ENCODE results near the gene ZFYVE21. TPM values are rescaled to one million over a fixed set of nuclear protein-coding genes. Genes with fewer than 3 reads are reported as not detected.

ZFYVE21 gene
- total RNA-seq, 1 experiment from 2014 or later = 31.3 TPM

- TF ChIP-seq FOSL1 (IDR thresholded peaks at IDR 0.05; ENCODE audit: low read depth) = no peak
- TF ChIP-seq EGR1 (IDR thresholded peaks at IDR 0.05; ENCODE audit: low read depth) = no peak
- TF ChIP-seq ZNF274 (IDR thresholded peaks at IDR 0.05; ENCODE audit: low read depth, low read length) = no peak
- no peak for TF ChIP-seq CEBPB (IDR thresholded peaks at IDR 0.05; ENCODE audit: low read depth)
- no peak for TF ChIP-seq SIN3A (IDR thresholded peaks at IDR 0.05; ENCODE audit: low read depth)
- TF ChIP-seq CBX3 (IDR thresholded peaks at IDR 0.05; ENCODE audit: low read depth) = no peak
- TF ChIP-seq REST (IDR thresholded peaks at IDR 0.05; ENCODE audit: low read depth) = no peak
- TF ChIP-seq TCF7L2 (IDR thresholded peaks at IDR 0.05; ENCODE audit: borderline replicate concordance, extremely low read depth, insufficient read depth, insufficient read length) = no peak
- Histone ChIP-seq H3K9me3 (ENCODE audit: control insufficient read depth in 1 of 2, insufficient read depth in 1 of 2, low read depth in 1 of 2, low read length in 2 of 2) (no peaks in the 10 kb centered on the region), H3K4me3 (replicated peaks in 1 of 2; ENCODE audit: low read depth in 1 of 2, low read length in 2 of 2) (no peak overlapping the region), H3K4me1 (ENCODE audit: control insufficient read depth in 1 of 2, insufficient read depth in 2 of 2, low read length in 2 of 2) (peaks cover 15 to 30% of the 10 kb centered on the region in 2 experiments), H4K20me1 (ENCODE audit: insufficient read depth) (no peaks in the 10 kb centered on the region), H3K27me3 (ENCODE audit: insufficient read depth, low read length) (no peaks in the 10 kb centered on the region), H3K27ac (ENCODE audit: low read depth, low read length) (no peak overlapping the region), H3K9ac (ENCODE audit: low read length) (no peak overlapping the region), H3K4me2 (ENCODE audit: low read length) (no peak overlapping the region), H3K79me2 (ENCODE audit: insufficient read depth, low read length) (peaks cover 38% of the 10 kb centered on the region), H3K36me3 (ENCODE audit: control insufficient read depth in 1 of 2, insufficient read depth in 2 of 2, low read length in 2 of 2) (peaks cover 0 to 9% of the 10 kb centered on the region in 2 experiments; a peak in 2 of 4 replicates), H3K9me2 (ENCODE audit: insufficient read depth) (no peaks in the 10 kb centered on the region), H2AFZ (ENCODE audit: low read depth, low read length, poor library complexity, severe bottlenecking) (no peak overlapping the region)
- ChIA-PET RAD21 (ENCODE audit: low non-redundant PET in 1 of 2, low total read pairs in 2 of 2, uncharacterized antibody in 2 of 2, unreplicated experiment in 2 of 2) (no interaction called here), CTCF (no interaction called here), POLR2A (no interaction called here)
- BruUV-seq (replicated peaks) = no TSS peak
- no peak for DNase-seq (ENCODE audit: low read depth, low spot score)
- no peak for ATAC-seq
- intact Hi-C loops (cut with micrococcal nuclease) = no loop called here
These were observed 9.5 kb downstream of the ZFYVE21 start for GRCh38 chr14:103725001-103725682.
